Upper lobe of left lung (tissue), 6 donors: ENCODE measurements around the gene C22orf31. TPM values are rescaled to one million over a fixed set of nuclear protein-coding genes. Genes with fewer than 3 reads are reported as not detected.

Experiments used
- ATAC-seq, 2 donors: fragments of 200-7000 bp; cut with Tn5 transposase; one replicate each; pipeline ENCODE4 v1.9.1; 2022; ENCODE audit warnings: mild to moderate bottlenecking in 2 of 2, moderate library complexity in 2 of 2; ENCODE audit not compliant: low FRiP score in 2 of 2
- DNase-seq, 2 donors: peaks; one replicate each; pipeline ENCODE4 v3.0.0-alpha.2; 2019 to 2020
- H3K27ac ChIP-seq, 4 donors: fragments of 200-600 bp; sonication (generic); one replicate each; pipeline ENCODE4 v1.5.1; 2016 to 2019
- H3K27me3 ChIP-seq, 4 donors: fragments of 200-600 bp; sonication (generic); one replicate each; pipeline ENCODE4 v1.5.1; 2017 to 2019
- H3K36me3 ChIP-seq, 4 donors: fragments of 200-600 bp; sonication (generic); one replicate each; pipeline ENCODE4 v1.5.1; 2016 to 2019
- H3K4me1 ChIP-seq, 4 donors: fragments of 200-600 bp; sonication (generic); one replicate each; pipeline ENCODE4 v1.5.1; 2018 to 2019
- H3K4me3 ChIP-seq, 4 donors: fragments of 200-600 bp; sonication (generic); one replicate each; pipeline ENCODE4 v1.5.1; 2017 to 2019; ENCODE audit warnings: mild to moderate bottlenecking in 2 of 4, moderate library complexity in 1 of 4
- H3K9me3 ChIP-seq, 4 donors: fragments of 200-600 bp; sonication (generic); one replicate each; pipeline ENCODE4 v1.5.1; 2018 to 2019
- EP300 ChIP-seq, 4 donors: sonication (generic); formaldehyde crosslinking; IDR thresholded peaks; one replicate each; pipeline ENCODE4 v1.5.1; 2017; ENCODE audit warnings: antibody characterized with exemption in 4 of 4, control low read depth in 2 of 4
- POLR2A ChIP-seq, 4 donors: fragments of 450-650 bp; IDR thresholded peaks; one replicate each; pipeline ENCODE4 v1.5.1; 2016 to 2017; ENCODE audit warnings: antibody characterized with exemption in 4 of 4, mild to moderate bottlenecking in 2 of 4
- POLR2AphosphoS5 ChIP-seq, 2 donors: sonication (generic); formaldehyde crosslinking; IDR thresholded peaks; one replicate each; pipeline ENCODE4 v1.5.1; 2017; ENCODE audit warnings: antibody characterized with exemption in 2 of 2
- WGBS, 2 donors: methylation state at CpG; one replicate each; pipeline ENCODE4 v1.1.5; 2017 to 2018; 5-methylcytosine and 5-hydroxymethylcytosine counted together
- total RNA-seq, 6 donors: library from RNA; depleted of rRNA in 4 of 6; stranded (reverse); fragments of >200 nt in 4 of 6; gene quantifications; one replicate each; pipeline versions ENCODE4 v1.1.0 to v1.2.1, GENCODE V29; 2016 to 2021
- TF ChIP-seq, protein P1 (sequence below), 6 experiments: fragments of 450-650 bp in 4 of 6; fragments of 200-600 bp in 2 of 6; sonication (generic) in 2 of 6; IDR thresholded peaks; one replicate each; pipeline ENCODE4 v1.5.1; 2016 to 2019; ENCODE audit warnings: antibody characterized with exemption in 6 of 6
- donor health status: DM: no; HTN: no; CAD: no; lungs with moderate emphysema.
- donor health status: DM: no; HTN: yes; CAD: no; lungs with severe emphysema.

C22orf31 gene
- total RNA-seq, 6 donors from 2014 or later: not detected

DNA sequence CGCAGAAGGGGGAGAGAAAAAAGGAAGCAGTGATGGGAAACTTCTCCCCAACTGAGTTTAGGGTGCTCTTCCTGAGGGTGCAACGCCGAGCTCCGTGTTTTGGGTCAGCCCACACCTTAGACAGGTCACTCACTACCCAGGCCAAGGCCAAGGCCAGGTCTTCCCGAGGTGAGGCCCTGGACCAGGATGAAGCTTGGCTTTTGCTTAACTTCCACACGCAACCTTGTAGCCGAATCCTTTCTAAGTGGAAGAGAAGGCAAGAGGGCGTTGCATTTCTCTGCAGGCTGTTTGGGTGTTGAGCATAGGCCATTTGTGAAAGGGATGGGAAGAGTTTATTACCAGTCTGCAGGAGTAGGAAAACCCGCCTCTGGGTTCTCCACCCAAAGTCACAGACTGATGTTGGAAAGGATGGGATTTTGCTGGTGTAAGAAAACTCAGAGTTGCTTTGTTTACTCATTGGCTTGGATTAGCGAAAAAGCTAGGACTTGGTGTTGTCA is 12.7 kb upstream of the C22orf31 start:
- DNase-seq (no peak), ATAC-seq (peak in 1 of 2 donors; percentile 5)
- WGBS, 2 donors: 59 to 62% methylated on average over 9 to 10 of the region's 10 CpGs
- Histone ChIP-seq H3K9me3 (no peaks in the 10 kb centered on the region), H3K27me3 (peaks cover 0 to 5% (median 0%) of the 10 kb centered on the region in 4 donors), H3K4me1 (peaks cover 25 to 40% (median 36%) of the 10 kb centered on the region in 4 donors), H3K36me3 (no peaks in the 10 kb centered on the region), H3K27ac (peak overlapping the region in 3 of 4 donors; percentile 67 to 82 (median 81)), H3K4me3 (peak overlapping the region; percentile 64 to 93 (median 82))
- no peak for TF ChIP-seq EP300 (IDR thresholded peaks at IDR 0.05)
- TF ChIP-seq POLR2AphosphoS5 (IDR thresholded peaks at IDR 0.05): no peak
- TF ChIP-seq POLR2A (IDR thresholded peaks at IDR 0.05): no peak
- TF ChIP-seq, protein P1, sequence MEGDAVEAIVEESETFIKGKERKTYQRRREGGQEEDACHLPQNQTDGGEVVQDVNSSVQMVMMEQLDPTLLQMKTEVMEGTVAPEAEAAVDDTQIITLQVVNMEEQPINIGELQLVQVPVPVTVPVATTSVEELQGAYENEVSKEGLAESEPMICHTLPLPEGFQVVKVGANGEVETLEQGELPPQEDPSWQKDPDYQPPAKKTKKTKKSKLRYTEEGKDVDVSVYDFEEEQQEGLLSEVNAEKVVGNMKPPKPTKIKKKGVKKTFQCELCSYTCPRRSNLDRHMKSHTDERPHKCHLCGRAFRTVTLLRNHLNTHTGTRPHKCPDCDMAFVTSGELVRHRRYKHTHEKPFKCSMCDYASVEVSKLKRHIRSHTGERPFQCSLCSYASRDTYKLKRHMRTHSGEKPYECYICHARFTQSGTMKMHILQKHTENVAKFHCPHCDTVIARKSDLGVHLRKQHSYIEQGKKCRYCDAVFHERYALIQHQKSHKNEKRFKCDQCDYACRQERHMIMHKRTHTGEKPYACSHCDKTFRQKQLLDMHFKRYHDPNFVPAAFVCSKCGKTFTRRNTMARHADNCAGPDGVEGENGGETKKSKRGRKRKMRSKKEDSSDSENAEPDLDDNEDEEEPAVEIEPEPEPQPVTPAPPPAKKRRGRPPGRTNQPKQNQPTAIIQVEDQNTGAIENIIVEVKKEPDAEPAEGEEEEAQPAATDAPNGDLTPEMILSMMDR (IDR thresholded peaks at IDR 0.05): no peak

- TF ChIP-seq, protein P1 (IDR thresholded peaks at IDR 0.05): no peak
- TF ChIP-seq POLR2A (IDR thresholded peaks at IDR 0.05): no peak
- TF ChIP-seq EP300 (IDR thresholded peaks at IDR 0.05): no peak
- TF ChIP-seq POLR2AphosphoS5 (IDR thresholded peaks at IDR 0.05): no peak
- Histone ChIP-seq H3K9me3 (no peaks in the 10 kb centered on the region), H3K4me1 (peaks cover 19 to 38% (median 34%) of the 10 kb centered on the region in 4 donors), H3K4me3 (peak overlapping the region; percentile 64 to 93 (median 82)), H3K27ac (peak overlapping the region; percentile 67 to 82 (median 79)), H3K27me3 (peaks cover 0 to 5% (median 0%) of the 10 kb centered on the region in 4 donors), H3K36me3 (no peaks in the 10 kb centered on the region)
- whole genome bisulfite sequencing, 2 donors: 3% methylated on average over 23 to 42 of the region's 53 CpGs
- peak; percentile 74 to 78 for ATAC-seq
- peak; percentile 34 to 88 for DNase-seq
These were observed 12.1 kb upstream of the C22orf31 start for GRCh38 chr22:29073618-29074275.

DNA sequence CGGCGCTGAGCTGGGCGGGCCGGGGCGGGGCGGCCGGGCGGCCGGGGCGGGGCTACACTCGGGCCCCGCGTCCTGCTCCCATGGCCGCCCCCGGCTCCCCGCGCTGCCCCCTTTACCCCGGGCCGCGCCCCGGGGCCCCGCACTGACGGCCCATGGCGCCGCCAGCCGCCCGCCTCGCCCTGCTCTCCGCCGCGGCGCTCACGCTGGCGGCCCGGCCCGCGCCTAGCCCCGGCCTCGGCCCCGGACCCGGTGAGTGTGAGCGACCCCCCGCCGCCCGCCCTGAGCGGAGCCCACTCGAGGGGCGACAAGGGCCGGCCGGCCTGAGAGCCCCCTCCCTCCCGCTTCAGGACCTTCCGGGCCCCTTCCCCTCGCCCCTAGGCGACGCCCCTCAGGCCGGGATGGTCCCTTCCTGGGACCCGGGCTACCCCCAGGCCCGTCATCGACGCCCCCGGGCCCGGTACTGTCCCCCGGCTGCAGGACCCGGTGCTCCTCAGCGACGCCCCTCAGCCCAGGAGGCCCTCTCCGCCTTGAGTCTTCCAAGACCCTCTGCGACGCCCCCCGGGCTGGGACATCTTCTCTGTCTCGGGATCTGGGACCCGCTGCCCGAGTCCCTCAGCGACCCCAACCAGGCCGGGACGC is 11.5 kb upstream of the C22orf31 start, which contains the start of gene KREMEN1:
Gene KREMEN1 (plus strand): TSS at position 57 of the 639 bp plus-strand sequence. CDS start 96 bp downstream, at position 153.
- DNase-seq (no peak), ATAC-seq (peak in 1 of 2 donors; percentile 1)
- Histone ChIP-seq H3K4me1 (peaks cover 19 to 35% (median 34%) of the 10 kb centered on the region in 4 donors), H3K9me3 (no peaks in the 10 kb centered on the region), H3K36me3 (no peaks in the 10 kb centered on the region), H3K4me3 (peak within 1 kb of the TSS; percentile 64 to 93 (median 82)), H3K27me3 (peaks cover 0 to 5% (median 0%) of the 10 kb centered on the region in 4 donors), H3K27ac (peak within 1 kb of the TSS; percentile 67 to 82 (median 79))
- no peak for TF ChIP-seq POLR2AphosphoS5 (IDR thresholded peaks at IDR 0.05)
- 0 to 1% methylated on average over 2 to 21 of the region's 76 CpGs for WGBS, 2 donors

DNA sequence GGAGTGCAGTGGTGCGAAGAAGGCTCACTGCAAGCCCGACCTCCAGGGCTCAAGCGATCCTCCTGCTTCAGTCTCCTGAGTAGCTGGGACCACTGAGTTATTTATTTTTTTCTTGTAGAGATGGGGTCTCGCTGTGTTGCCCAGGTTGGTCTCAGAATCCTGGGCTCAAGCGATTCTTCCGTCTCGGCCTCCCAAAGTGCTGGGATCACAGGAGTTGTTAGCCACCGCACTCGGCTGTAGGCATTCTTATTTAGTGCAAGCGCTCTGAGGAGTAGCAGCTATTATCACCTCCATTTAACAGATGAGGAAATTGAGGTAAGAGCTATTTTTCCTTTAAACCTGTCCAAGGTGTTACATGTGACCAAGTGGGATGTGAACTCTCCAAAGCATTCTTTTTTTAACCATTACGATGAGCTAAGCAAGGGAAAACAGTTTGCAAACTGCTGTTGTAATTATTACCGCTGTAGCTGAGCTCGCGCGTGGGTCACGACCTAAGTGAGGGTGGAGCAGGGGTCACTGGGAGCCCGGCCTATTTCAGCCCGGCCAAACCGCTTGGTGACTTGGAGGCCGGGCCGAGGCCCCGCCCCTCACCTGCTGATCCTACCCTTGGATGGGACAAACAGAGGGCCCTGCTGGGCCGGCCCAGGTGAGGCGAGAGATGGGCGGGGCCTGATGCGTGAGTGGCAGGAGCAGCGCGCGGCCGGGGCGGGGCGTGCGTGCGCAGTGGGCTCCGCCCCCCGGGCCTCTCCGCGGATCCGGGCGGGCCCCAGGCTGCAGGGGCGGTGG is 10.8 kb upstream of the C22orf31 start:
- ATAC-seq (peak; percentile 94 to 95), DNase-seq (peak; percentile 97 to 98)
- TF ChIP-seq POLR2AphosphoS5 (IDR thresholded peaks at IDR 0.05) (no peak), POLR2A (IDR thresholded peaks at IDR 0.05) (no peak), EP300 (IDR thresholded peaks at IDR 0.05) (no peak)
- TF ChIP-seq, protein P1 (IDR thresholded peaks at IDR 0.05): no peak
- H3K4me1 ChIP-seq: peaks cover 17 to 34% (median 33%) of the 10 kb centered on the region in 4 donors
- no peaks in the 10 kb centered on the region for H3K9me3 ChIP-seq
- no peak overlapping the region for H3K27ac ChIP-seq
- peak overlapping the region; percentile 37 to 93 (median 82) for H3K4me3 ChIP-seq
- H3K27me3 ChIP-seq: peaks cover 0 to 5% (median 0%) of the 10 kb centered on the region in 4 donors
- H3K36me3 ChIP-seq: no peaks in the 10 kb centered on the region
- 43 to 57% methylated on average over 16 to 22 of the region's 41 CpGs for WGBS, 2 donors
